HepG2 (cell line): ENCODE results near the gene TRIM3. TPM values are rescaled to one million over a fixed set of nuclear protein-coding genes. Genes with fewer than 3 reads are reported as not detected.

Experiments used
- ASH2L ChIP-seq: fragments of 300-600, 200-600 bp; sonication (generic); IDR thresholded peaks from 2 replicates; pipeline ENCODE4 v1.7.0; 2017; ENCODE audit warnings: low read depth, mild to moderate bottlenecking, moderate library complexity, mixed read lengths, low read length; ENCODE audit not compliant: insufficient read length
- ATF5 ChIP-seq: sonication (generic); formaldehyde crosslinking; IDR thresholded peaks from 2 replicates; pipeline ENCODE4 v1.4.0; 2020; ENCODE audit warnings: mild to moderate bottlenecking, low read depth, missing genetic modification reagents
- BCL3 ChIP-seq: sonication (generic); formaldehyde crosslinking; IDR thresholded peaks from 2 replicates; pipeline ENCODE4 v1.5.1; 2020; ENCODE audit warnings: mild to moderate bottlenecking, missing genetic modification reagents, moderate library complexity
- CEBPZ ChIP-seq: IDR thresholded peaks from 2 replicates; pipeline ENCODE4 v1.6.1; 2012; ENCODE audit warnings: low read length, improper control_type of control experiment
- HIVEP1 ChIP-seq: sonication (generic); formaldehyde crosslinking; IDR thresholded peaks from 2 replicates; pipeline ENCODE4 v1.4.0; 2020; ENCODE audit warnings: mild to moderate bottlenecking, missing genetic modification reagents
- HNRNPLL ChIP-seq: fragments of 200-400 bp; formaldehyde crosslinking; IDR thresholded peaks from 2 replicates; pipeline ENCODE4 v1.6.1; 2017; ENCODE audit warnings: mild to moderate bottlenecking, low read depth, low read length; ENCODE audit not compliant: poor library complexity, severe bottlenecking
- IKZF1 ChIP-seq: fragments of 450-650 bp; IDR thresholded peaks from 2 replicates; pipeline ENCODE4 v1.7.1; 2016
- MLLT10 ChIP-seq: sonication (generic); formaldehyde crosslinking; IDR thresholded peaks from 2 replicates; pipeline ENCODE4 v1.4.0; 2020; ENCODE audit warnings: missing genetic modification reagents
- MTERF4 ChIP-seq: sonication (generic); formaldehyde crosslinking; IDR thresholded peaks from 2 replicates; pipeline ENCODE4 v1.8.0; 2023; ENCODE audit warnings: mild to moderate bottlenecking, missing genetic modification reagents
- NFATC3 ChIP-seq: sonication (generic); formaldehyde crosslinking; IDR thresholded peaks from 2 replicates; pipeline ENCODE4 v1.5.1; 2020; ENCODE audit warnings: mild to moderate bottlenecking, missing genetic modification reagents
- NFKBIZ ChIP-seq: IDR thresholded peaks from 2 replicates; pipeline ENCODE4 v1.6.1; 2018; ENCODE audit warnings: missing genetic modification reagents, missing compliant biosample characterization
- NPAS2 ChIP-seq: sonication (generic); formaldehyde crosslinking; IDR thresholded peaks from 2 replicates; pipeline ENCODE4 v1.8.0; 2022; ENCODE audit warnings: mild to moderate bottlenecking, missing genetic modification reagents, borderline replicate concordance
- RAD21 ChIP-seq: fragments of 450-650 bp; formaldehyde crosslinking; IDR thresholded peaks from 2 replicates; pipeline ENCODE4 v1.5.0; 2020; ENCODE audit warnings: mild to moderate bottlenecking
- SRY ChIP-seq: sonication (generic); formaldehyde crosslinking; IDR thresholded peaks from 2 replicates; pipeline ENCODE4 v1.8.0; 2022; ENCODE audit warnings: mild to moderate bottlenecking, missing genetic modification reagents
- ZC3H13 ChIP-seq: sonication (generic); formaldehyde crosslinking; IDR thresholded peaks from 2 replicates; pipeline ENCODE4 v1.8.1; 2023; ENCODE audit warnings: mild to moderate bottlenecking, missing genetic modification reagents, moderate library complexity
- ZGPAT ChIP-seq: IDR thresholded peaks from 2 replicates; pipeline ENCODE4 v1.6.1; 2016; ENCODE audit warnings: mild to moderate bottlenecking
- ZNF281 ChIP-seq: sonication (generic); formaldehyde crosslinking; IDR thresholded peaks from 2 replicates; pipeline ENCODE4 v1.4.0; 2020; ENCODE audit warnings: missing genetic modification reagents, borderline replicate concordance
- ZNF761 ChIP-seq: sonication (generic); formaldehyde crosslinking; conservative IDR thresholded peaks from 2 replicates; pipeline ENCODE4 v1.4.0; 2020; ENCODE audit warnings: mild to moderate bottlenecking, missing genetic modification reagents
- ZSCAN25 ChIP-seq: sonication (generic); formaldehyde crosslinking; IDR thresholded peaks from 2 replicates; pipeline ENCODE4 v1.8.0; 2022; ENCODE audit warnings: mild to moderate bottlenecking, missing genetic modification reagents
- polyA plus RNA-seq, 8 experiments: library from polyadenylated mRNA; depleted of rRNA in 3 of 8; stranded (reverse) in 7 of 8; unstranded in 1 of 8; fragments of >200 nt; fragmentation: Illumina TruSeq in 4 of 8; extraction: Trizol in 4 of 8; gene quantifications; 2 replicates each; pipeline versions ENCODE4 v1.2.1 to v1.2.3, GENCODE V29; 2011 to 2016; ENCODE audit warnings: low read depth in 4 of 8, missing spikeins in 1 of 8, mixed read lengths in 1 of 8; ENCODE audit not compliant: insufficient read depth in 1 of 8
- total RNA-seq, 5 experiments: library from RNA; depleted of rRNA; stranded (reverse); fragments of >200 nt; fragmentation: Illumina TruSeq; extraction: Trizol; gene quantifications; 2 replicates each; pipeline ENCODE4 v1.2.3, GENCODE V29; 2016; ENCODE audit warnings: low read depth in 1 of 5

The TRIM3 gene
- total and polyA plus RNA-seq, 2 of the 13 experiments (the other 11 are each of a cell fraction or from before 2014, with no cell fraction given), result 3.6 to 6.3 TPM

- TF ChIP-seq HNRNPLL (no peak), ASH2L (no peak), ZC3H13 (CRISPR knock-in tag) (no peak), NPAS2 (CRISPR knock-in tag) (no peak), SRY (no peak), ZNF761 (CRISPR knock-in tag) (no peak), NFKBIZ (peak; percentile 46; the same call in 1 of the 2 replicates), ATF5 (CRISPR knock-in tag) (no peak), MLLT10 (CRISPR knock-in tag) (no peak), NFATC3 (CRISPR knock-in tag) (no peak), ZNF281 (CRISPR knock-in tag) (peak; percentile 98), MTERF4 (no peak), BCL3 (no peak), ZGPAT (CRISPR knock-in tag) (peak; percentile 69; the same call in 1 of the 2 replicates), RAD21 (CRISPR knock-in tag) (no peak), CEBPZ (no peak), HIVEP1 (CRISPR knock-in tag) (no peak; the same call in 1 of the 2 replicates), IKZF1 (no peak), ZSCAN25 (CRISPR knock-in tag) (no peak)
Observed at GRCh38 chr11:6440906-6441358, 32.8 kb downstream of the TRIM3 start, which contains the start of gene HPX (continued).
